Stimulated activated CD8-positive, alpha-beta memory T cell treated with anti-CD3 and anti-CD28 coated beads, Interleukin-15, amount 100 ng/mL, for 1 hour (primary cell): ENCODE results near the gene PUS1.
"Not testable (repeated sequence)": the region's sequence is repeated elsewhere in the genome, so short reads cannot be mapped to it uniquely, and the experiment has no call there.

Source experiments
- DNase-seq: peaks from one replicate; pipeline ENCODE4 v3.0.0-alpha.2; 2020; ENCODE audit warnings: low read depth

PUS1 gene

GRCh38 chr12:131938082-131938481 is 9.0 kb downstream of the PUS1 start:
- DNase-seq, result no peak

GRCh38 chr12:131939007-131939406 is 9.9 kb downstream of the PUS1 start:
- no peak for DNase-seq

- no peak for DNase-seq
Measured at GRCh38 chr12:131940141-131940547, 11.1 kb downstream of the PUS1 start.

- DNase-seq, result no peak
Measured at GRCh38 chr12:131941116-131941986, 12.3 kb downstream of the PUS1 start.

GRCh38 chr12:131941987-131942341 is 12.9 kb downstream of the PUS1 start:
- no peak for DNase-seq

- no peak for DNase-seq
Measured at GRCh38 chr12:131942671-131943070, 13.6 kb downstream of the PUS1 start.

- no peak for DNase-seq
Measured at GRCh38 chr12:131943389-131943788, 14.3 kb downstream of the PUS1 start.

GRCh38 chr12:131943876-131944275 is 14.8 kb downstream of the PUS1 start:
- DNase-seq, result no peak

- DNase-seq, result no peak
Measured at GRCh38 chr12:131944601-131945251, 15.7 kb downstream of the PUS1 start.

GRCh38 chr12:131946757-131947156 is 17.7 kb downstream of the PUS1 start:
- no peak for DNase-seq

- DNase-seq, result no peak
Measured at GRCh38 chr12:131947482-131948027, 18.5 kb downstream of the PUS1 start.

- DNase-seq, result no peak
Measured at GRCh38 chr12:131948166-131948712, 19.2 kb downstream of the PUS1 start.

GRCh38 chr12:131948713-131949430 is 19.8 kb downstream of the PUS1 start:
- not testable (repeated sequence) for DNase-seq

- DNase-seq, result peak; percentile 92
Measured at GRCh38 chr12:131949431-131950181, 20.5 kb downstream of the PUS1 start, which contains the start of gene EP400. Gene EP400 (plus strand): TSS chr12:131949942. CDS start chr12:131960620, 10,678 bp downstream.

GRCh38 chr12:131950182-131950913 is 21.3 kb downstream of the PUS1 start:
- no peak for DNase-seq

- not testable (repeated sequence) for DNase-seq
Measured at GRCh38 chr12:131953810-131954209, 24.7 kb downstream of the PUS1 start.

- not testable (repeated sequence) for DNase-seq
Measured at GRCh38 chr12:131954460-131954859, 25.4 kb downstream of the PUS1 start.

GRCh38 chr12:131959116-131959515 is 30.0 kb downstream of the PUS1 start:
- DNase-seq, result no peak

- no peak for DNase-seq
Measured at GRCh38 chr12:131959641-131960589, 30.8 kb downstream of the PUS1 start.
